Measurements from ENCODE around the gene SLC25A18.
"Not testable (repeated sequence)": the region's sequence is repeated elsewhere in the genome, so short reads cannot be mapped to it uniquely, and the experiment has no call there.

The SLC25A18 gene

DNA sequence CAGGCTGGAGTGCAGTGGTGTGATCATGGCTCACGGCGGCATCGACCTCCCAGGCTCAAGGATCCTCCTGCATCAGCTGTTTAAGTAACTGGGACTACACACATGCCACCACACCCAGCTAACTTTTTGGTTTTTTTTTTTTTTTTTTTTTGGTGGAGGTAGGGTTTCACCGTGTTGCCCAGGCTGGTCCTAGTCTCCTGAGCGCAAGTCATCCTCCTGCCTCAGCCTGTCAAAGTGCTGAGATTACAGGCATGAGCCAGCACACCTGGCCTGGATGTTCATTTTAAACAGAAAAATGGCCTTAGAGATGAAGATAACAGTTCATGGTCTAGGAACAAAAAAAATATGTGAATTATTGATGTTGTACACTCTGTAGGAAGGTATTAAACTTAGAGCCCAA, 13.6 kb upstream of the SLC25A18 start:
- TF ChIP-seq, protein P1, sequence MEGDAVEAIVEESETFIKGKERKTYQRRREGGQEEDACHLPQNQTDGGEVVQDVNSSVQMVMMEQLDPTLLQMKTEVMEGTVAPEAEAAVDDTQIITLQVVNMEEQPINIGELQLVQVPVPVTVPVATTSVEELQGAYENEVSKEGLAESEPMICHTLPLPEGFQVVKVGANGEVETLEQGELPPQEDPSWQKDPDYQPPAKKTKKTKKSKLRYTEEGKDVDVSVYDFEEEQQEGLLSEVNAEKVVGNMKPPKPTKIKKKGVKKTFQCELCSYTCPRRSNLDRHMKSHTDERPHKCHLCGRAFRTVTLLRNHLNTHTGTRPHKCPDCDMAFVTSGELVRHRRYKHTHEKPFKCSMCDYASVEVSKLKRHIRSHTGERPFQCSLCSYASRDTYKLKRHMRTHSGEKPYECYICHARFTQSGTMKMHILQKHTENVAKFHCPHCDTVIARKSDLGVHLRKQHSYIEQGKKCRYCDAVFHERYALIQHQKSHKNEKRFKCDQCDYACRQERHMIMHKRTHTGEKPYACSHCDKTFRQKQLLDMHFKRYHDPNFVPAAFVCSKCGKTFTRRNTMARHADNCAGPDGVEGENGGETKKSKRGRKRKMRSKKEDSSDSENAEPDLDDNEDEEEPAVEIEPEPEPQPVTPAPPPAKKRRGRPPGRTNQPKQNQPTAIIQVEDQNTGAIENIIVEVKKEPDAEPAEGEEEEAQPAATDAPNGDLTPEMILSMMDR (IDR thresholded peaks at IDR 0.05; ENCODE audit: borderline replicate concordance, insufficient read depth, low read depth, low read length): no peak

DNA sequence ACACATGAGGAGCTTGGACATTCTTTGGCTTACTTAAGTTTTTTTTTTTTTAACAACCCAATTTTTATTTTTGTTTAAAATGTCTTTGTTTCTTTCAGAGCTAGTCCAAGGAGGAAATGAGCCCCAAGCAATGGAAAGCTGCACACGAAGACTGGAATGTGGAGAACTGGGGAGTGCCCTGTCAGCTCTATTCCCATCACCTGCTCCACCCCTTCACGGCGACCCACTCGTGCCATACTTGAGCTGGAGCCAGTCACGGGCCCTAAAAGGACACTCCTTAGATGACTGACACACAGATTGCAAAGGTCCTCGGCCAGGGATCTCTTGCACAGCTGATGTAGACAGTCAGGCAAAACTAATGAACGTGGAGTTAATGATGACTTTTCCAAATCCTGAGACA, 10.6 kb upstream of the SLC25A18 start:
- H3K4me3 ChIP-seq (ENCODE audit: low read depth, low read length): no peak overlapping the region
- TF ChIP-seq, protein P1 (IDR thresholded peaks at IDR 0.05; ENCODE audit: borderline replicate concordance, insufficient read depth, low read depth, low read length): no peak

More for the DNA sequence above, 13.6 kb upstream of the SLC25A18 start:
- no peak overlapping the region for H3K4me3 ChIP-seq (ENCODE audit: low read depth, low read length)

DNA sequence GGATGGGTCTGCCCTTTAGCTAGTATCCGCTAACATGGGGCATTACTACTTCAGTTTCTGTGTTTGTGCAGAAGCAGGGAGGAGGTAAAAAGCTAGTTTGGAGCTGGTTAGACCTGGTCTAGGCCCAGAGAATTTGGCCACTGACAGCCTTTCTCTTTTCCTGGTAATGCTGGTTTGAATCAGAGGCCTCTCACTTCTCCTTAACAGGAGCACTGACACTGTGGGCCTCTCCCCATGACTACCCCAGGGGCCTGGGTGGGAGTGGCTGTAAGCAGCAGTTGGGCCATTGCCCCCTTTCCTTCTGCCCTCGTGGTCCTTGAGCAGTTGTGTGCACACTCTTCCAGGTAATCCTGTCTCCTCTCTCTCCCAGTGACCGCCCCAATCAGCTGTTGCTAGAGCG, 8.5 kb upstream of the SLC25A18 start:
- TF ChIP-seq, protein P1 (IDR thresholded peaks at IDR 0.05; ENCODE audit: borderline replicate concordance, insufficient read depth, low read depth, low read length): no peak
- H3K4me3 ChIP-seq (ENCODE audit: low read depth, low read length): no peak overlapping the region

DNA sequence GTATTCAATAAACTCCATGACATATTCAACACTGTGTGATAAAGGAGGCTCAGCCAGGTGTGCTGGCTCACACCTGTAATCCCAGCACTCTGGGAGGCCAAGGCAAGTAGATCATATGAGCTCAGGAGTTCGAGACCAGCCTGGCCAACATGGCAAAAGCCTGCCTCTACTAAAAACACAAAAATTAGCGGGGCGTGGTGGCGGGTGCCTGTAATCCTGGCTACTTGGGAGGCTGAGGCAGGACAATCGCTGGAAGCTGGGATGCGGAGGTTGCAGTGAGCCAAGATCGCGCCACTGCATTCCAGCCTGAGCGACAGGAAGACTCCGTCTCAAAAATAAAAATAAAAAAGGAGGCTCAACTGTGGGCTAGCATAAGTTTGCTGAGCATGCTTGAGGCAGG, 4.1 kb upstream of the SLC25A18 start:
- H3K4me3 ChIP-seq (ENCODE audit: low read depth, low read length): no peak overlapping the region
- TF ChIP-seq, protein P1 (IDR thresholded peaks at IDR 0.05; ENCODE audit: borderline replicate concordance, insufficient read depth, low read depth, low read length): no peak

DNA sequence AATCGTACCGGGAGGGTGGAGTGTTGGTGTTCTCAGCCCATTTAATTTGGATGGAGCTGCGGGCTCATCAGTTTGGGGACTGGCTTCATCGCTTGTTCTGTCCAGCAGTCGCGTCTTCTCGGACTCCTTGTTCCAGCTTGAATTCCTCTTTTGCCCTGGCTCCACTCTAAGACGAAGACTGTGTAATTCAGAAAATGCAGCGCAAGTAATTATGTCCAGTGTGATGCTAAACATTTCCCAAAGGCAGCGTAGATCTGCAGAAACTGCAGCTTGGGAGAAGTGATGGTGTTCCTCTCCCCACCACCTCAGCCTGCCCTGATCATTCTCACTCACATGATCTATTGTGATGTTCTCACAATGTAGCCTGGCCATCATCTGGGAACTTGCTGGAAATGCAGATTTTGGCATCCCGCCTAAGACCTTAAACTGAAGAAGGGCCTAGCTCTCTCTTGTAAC, 666 bp downstream of the SLC25A18 start:
- no peak overlapping the region for H3K4me3 ChIP-seq (ENCODE audit: low read depth, low read length)
- TF ChIP-seq, protein P1 (IDR thresholded peaks at IDR 0.05; ENCODE audit: borderline replicate concordance, insufficient read depth, low read depth, low read length): no peak

DNA sequence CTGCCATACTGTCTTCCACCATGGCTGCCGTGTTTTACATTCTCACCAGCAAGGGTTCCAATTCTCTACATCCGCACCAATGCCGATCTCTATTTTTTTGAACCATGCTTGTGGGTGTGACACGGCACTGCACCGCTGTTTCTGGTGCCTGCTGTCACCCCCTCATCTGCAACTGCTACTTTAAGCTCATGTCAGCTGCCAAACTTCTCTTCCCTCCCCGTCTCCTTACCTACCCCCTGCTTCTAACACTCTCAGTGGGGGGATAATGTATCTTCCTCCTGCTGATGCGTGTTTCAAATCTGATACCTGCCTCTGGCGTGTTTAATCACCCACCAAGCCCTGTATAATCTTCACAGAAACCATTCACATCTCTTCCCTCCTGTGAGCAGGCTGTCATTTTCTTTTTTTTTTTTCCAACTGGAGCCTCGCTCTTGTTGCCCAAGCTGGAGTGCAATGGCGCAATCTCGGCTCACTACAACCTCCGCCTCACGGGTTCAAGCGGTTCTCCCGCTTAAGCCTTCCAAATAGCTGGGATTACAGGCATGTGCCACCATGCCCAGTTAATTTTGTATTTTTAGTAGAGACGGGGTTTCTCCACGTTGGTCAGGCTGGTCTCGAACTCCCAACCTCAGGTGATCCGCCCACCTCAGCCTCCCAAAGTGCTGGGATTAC, 2.9 kb downstream of the SLC25A18 start:
- not testable (repeated sequence) for H3K4me3 ChIP-seq (ENCODE audit: low read depth, low read length)

DNA sequence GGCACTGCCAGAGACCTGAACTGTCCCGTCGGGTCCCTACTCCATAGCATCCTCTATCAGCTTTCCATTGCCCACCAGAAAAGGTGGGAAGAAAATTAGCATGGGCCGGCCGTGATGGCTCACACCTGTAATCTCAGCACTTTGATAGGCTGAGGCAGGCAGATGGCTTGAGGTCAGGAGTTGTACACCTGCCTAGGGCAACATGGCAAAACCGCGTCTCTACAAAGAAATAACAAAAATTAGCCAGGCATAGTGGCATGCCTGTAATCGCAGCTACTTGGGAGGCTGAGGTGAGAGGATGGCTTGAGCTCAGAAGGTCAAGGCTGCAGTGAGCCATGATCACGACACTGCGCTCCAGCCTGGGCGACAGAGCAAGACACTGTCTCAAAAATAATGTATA, 3.5 kb downstream of the SLC25A18 start:
- no peak overlapping the region for H3K4me3 ChIP-seq (ENCODE audit: low read depth, low read length)
- TF ChIP-seq, protein P1 (IDR thresholded peaks at IDR 0.05; ENCODE audit: borderline replicate concordance, insufficient read depth, low read depth, low read length): no peak
